ENCODE results near the gene LRRC39.
A peak's percentile ranks its signal among the peaks of the same experiment; 100 is the strongest.

The LRRC39 gene

DNA sequence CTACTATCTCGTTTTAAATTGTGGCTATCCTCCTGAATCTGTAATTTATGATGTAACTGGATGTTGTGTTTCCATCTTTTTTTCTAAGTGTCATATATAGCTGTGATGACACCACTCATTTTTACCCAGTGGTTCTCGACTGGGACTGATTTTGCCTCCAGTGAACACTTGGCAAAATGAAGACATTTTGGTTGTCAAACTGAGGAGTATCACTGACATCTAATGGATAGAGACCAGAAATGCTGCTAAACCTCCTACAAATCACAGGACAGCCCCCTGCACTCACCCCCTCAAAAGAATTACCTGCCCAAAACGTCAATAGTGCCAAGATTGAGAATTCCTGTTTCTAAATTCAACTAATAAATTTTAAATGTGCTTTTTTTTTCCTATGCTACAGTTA, 43.2 kb downstream of the LRRC39 start:
- H3K4me3 Mint-ChIP-seq: no peak overlapping the region
- H3K9me3 Mint-ChIP-seq: no peaks in the 10 kb centered on the region
- no peaks in the 10 kb centered on the region for H3K27me3 Mint-ChIP-seq
- peaks cover 21% of the 10 kb centered on the region for H3K4me1 Mint-ChIP-seq
- ATAC-seq (ENCODE audit: low read depth): no peak
- no peak overlapping the region for H3K27ac Mint-ChIP-seq
- H3K36me3 Mint-ChIP-seq: peaks cover 13% of the 10 kb centered on the region
- DNase-seq (ENCODE audit: low spot score in 2 of 2): no peak

DNA sequence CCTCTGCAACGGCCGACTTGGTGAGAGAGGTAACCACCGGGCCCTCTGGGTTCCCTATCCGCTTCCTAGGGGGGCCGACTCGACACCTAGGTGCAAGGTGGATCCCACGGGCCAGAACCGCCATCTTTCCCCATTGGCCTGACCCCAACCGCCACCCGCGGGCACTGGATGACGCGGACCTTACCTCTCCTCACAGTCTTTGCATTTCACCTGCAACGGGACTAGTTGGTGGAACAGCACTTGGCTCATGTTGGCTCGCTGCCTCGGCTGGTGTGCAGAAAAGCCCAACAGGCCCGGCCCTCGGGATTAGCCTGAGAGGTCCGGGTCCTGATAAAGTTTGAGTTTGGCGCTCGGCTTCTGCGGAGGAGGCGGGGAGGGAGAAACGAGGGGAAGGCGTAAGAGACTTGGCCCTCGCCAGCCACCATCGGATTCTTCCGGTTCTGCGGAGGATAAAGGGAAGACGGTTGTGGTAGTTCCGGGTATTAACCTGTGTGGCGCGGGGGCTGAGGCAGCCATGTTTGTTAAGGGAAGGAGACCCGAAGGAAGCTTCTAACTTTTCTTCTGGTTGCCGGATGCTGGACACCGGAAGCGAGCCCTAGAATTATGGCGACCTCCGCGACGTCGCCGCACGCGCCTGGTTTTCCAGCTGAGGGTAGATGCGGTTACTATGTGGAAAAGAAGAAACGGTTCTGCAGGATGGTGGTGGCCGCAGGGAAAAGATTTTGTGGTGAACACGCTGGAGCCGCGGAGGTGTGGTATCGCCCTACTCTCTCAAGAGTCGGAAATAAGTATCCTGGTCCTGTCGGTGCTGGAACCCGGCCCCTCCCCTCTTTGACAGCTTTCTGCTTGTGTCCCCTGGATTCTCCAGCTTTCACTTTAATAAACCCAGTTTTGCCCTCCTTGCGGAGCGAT, 45.2 kb downstream of the LRRC39 start, which contains the start of the genes SASS6 and TRMT13:
Gene SASS6 (minus strand): TSS at position 365 of the 912 bp plus-strand sequence. CDS start 116 bp downstream, at position 249.
Gene TRMT13 (plus strand): TSS at position 598 of the 912 bp plus-strand sequence. CDS start 6 bp downstream, at position 604.
- H3K9me3 Mint-ChIP-seq: no peaks in the 10 kb centered on the region
- H3K27me3 Mint-ChIP-seq: no peaks in the 10 kb centered on the region
- DNase-seq (ENCODE audit: low spot score in 2 of 2) (peak; percentile 74 to 89), ATAC-seq (ENCODE audit: low read depth) (peak; percentile 96)
- peaks cover 3% of the 10 kb centered on the region for H3K36me3 Mint-ChIP-seq
- H3K27ac Mint-ChIP-seq: peak within 1 kb of the TSS; percentile 92
- peak within 1 kb of the TSS; percentile 98 for H3K4me3 Mint-ChIP-seq
- H3K4me1 Mint-ChIP-seq: peaks cover 21% of the 10 kb centered on the region

DNA sequence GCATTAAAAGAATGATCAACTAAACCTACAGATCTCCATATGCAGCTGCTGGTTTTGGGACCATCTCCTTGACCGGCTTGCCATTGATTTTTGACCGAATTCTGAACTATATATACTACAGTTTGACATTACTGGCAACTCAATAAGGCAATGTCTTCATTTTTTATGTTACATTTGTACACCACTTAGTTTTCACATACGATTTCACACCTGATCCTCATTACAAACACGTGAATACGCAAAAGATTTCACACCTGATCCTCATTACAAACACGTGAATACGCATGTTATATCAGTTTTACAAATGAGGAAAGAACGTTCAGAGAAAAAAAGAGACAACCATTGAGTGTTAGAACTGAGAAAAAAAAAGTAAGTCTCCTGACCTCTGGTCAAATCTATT, 46.4 kb downstream of the LRRC39 start:
- ATAC-seq (ENCODE audit: low read depth): no peak
- peak overlapping the region; percentile 98 for H3K4me3 Mint-ChIP-seq
- no peak overlapping the region for H3K27ac Mint-ChIP-seq
- no peaks in the 10 kb centered on the region for H3K9me3 Mint-ChIP-seq
- H3K36me3 Mint-ChIP-seq: no peaks in the 10 kb centered on the region
- peaks cover 21% of the 10 kb centered on the region for H3K4me1 Mint-ChIP-seq
- DNase-seq (ENCODE audit: low spot score in 2 of 2): no peak
- H3K27me3 Mint-ChIP-seq: no peaks in the 10 kb centered on the region

DNA sequence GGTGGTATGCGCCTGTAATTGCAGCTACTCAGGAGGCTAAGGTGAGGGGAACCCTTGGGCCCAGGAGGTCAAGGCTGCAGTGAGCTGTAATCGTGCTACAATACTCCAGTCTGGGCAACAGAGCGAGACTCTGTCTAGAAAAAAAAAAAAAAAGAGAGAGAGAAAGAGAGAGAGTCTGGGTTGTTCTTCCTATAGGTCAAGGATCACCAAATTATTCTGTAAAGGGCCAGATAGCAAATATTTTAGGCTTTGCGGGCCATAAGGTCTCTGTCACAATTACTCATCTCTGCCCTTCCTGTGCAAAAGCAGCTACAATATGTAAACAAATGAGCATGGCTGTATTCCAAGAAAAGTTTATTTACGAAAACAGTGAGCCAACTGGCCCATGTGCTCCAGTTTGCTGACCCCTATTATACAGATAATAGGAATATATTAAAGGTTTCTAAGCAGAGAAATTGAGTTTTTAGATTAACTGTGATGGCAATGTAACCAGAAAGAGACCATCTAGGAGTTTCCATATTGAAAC, 47.4 kb downstream of the LRRC39 start:
- Mint-ChIP-seq H3K4me3 (no peak overlapping the region), H3K27ac (no peak overlapping the region), H3K4me1 (peaks cover 19% of the 10 kb centered on the region), H3K9me3 (no peaks in the 10 kb centered on the region), H3K36me3 (peaks cover 3% of the 10 kb centered on the region), H3K27me3 (no peaks in the 10 kb centered on the region)
- no peak for DNase-seq (ENCODE audit: low spot score in 2 of 2)
- ATAC-seq (ENCODE audit: low read depth): no peak

DNA sequence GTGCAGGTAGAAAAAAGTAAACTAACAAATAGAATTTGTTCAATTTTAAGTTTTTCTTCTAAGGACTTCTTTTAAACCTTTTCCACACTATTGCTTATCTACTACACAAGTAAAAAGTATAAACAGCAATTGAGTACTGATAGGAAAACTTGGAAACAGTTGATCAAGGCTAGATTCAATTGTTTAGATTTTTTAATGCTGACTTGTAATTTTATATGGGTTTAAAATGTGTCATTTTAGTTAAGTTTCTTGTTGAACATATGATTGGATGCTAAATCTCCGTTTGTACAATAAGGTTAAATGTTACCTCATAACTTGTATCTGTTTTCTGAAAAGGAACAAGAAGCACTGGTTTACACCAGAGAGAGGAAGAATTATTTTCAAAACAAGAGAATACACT, 50.8 kb downstream of the LRRC39 start:
- no peak overlapping the region for H3K27ac Mint-ChIP-seq
- H3K27me3 Mint-ChIP-seq: no peaks in the 10 kb centered on the region
- no peak overlapping the region for H3K4me3 Mint-ChIP-seq
- H3K4me1 Mint-ChIP-seq: peaks cover 5% of the 10 kb centered on the region
- ATAC-seq (ENCODE audit: low read depth): no peak
- no peak for DNase-seq (ENCODE audit: low spot score in 2 of 2)
- peaks cover 3% of the 10 kb centered on the region for H3K36me3 Mint-ChIP-seq
- H3K9me3 Mint-ChIP-seq: no peaks in the 10 kb centered on the region

DNA sequence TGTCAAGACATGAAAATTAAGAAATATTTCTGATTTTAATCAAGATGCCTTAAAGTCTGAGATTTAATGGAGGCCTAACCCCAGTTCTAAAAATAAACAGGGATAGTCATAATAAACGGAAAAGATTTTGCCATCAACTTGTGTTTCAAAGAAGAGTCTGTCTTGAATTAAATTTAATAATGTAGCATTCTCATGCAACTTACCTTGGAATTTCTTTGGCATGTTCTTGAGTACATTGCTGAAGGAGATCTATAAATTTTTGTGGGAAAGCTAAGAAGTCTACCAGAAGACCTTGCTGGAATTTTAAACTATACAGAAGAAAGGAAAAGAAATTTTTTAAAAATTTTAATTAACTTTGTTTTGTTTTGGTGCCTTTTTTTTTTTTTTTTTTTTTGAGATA, 55.9 kb downstream of the LRRC39 start:
- H3K27ac Mint-ChIP-seq: no peak overlapping the region
- DNase-seq (ENCODE audit: low spot score in 2 of 2): no peak
- ATAC-seq (ENCODE audit: low read depth): no peak

DNA sequence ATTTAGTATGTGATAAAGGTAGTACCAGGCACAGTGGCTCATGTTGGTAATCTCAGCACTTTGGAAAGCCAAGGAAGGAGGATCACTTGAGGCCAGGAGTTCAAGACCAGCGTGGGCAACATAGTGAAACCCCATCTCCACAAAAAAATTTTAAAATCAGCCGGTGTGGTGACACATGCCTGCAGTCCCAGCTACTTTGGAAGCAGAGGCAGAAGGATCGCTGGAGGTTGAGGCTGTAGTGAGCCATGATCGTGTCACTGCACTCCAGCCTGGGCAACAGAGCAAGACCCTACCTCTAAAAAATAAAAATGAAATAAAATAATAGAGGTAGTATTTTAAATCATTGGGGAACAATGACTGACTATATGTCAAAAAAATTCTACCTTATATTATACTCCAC, 62.5 kb downstream of the LRRC39 start:
- H3K27ac Mint-ChIP-seq: no peak overlapping the region
- no peak overlapping the region for H3K4me3 Mint-ChIP-seq
- H3K27me3 Mint-ChIP-seq: no peaks in the 10 kb centered on the region
- H3K9me3 Mint-ChIP-seq: no peaks in the 10 kb centered on the region
- DNase-seq (ENCODE audit: low spot score in 2 of 2) (no peak), ATAC-seq (ENCODE audit: low read depth) (no peak)
- no peaks in the 10 kb centered on the region for H3K4me1 Mint-ChIP-seq
- peaks cover 17% of the 10 kb centered on the region for H3K36me3 Mint-ChIP-seq

More for the DNA sequence above, 55.9 kb downstream of the LRRC39 start:
- peaks cover 10% of the 10 kb centered on the region for H3K36me3 Mint-ChIP-seq
- H3K4me1 Mint-ChIP-seq: no peaks in the 10 kb centered on the region
- H3K9me3 Mint-ChIP-seq: no peaks in the 10 kb centered on the region
- no peaks in the 10 kb centered on the region for H3K27me3 Mint-ChIP-seq
- H3K4me3 Mint-ChIP-seq: no peak overlapping the region

DNA sequence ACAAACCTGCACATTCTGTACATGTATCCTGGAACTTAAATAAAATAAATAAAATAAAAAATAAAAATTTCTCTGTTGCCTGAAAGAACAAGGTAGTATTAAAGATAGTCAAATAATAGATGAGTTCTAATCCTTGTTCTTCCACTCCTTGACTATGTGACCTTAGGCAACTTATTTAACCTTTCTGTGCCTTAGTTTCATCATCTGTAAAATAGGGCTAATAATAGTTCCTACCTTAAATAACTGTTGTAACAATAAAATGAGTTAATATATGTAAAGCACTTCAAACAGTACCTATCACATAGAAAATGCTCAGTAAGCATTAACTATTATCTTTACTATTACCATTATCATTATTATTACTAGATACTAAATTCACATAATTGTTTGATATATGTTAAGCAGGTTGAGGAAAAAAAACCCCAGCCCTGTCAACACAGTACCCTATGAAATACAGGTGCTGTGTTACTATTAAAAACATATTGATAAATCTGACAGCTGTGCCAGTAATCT, 68.4 kb downstream of the LRRC39 start:
- no peak overlapping the region for H3K27ac Mint-ChIP-seq
- ATAC-seq (ENCODE audit: low read depth) (no peak), DNase-seq (ENCODE audit: low spot score in 2 of 2) (no peak)
- no peaks in the 10 kb centered on the region for H3K9me3 Mint-ChIP-seq
- no peaks in the 10 kb centered on the region for H3K4me1 Mint-ChIP-seq
- no peaks in the 10 kb centered on the region for H3K27me3 Mint-ChIP-seq
- peaks cover 15% of the 10 kb centered on the region for H3K36me3 Mint-ChIP-seq
- H3K4me3 Mint-ChIP-seq: no peak overlapping the region

DNA sequence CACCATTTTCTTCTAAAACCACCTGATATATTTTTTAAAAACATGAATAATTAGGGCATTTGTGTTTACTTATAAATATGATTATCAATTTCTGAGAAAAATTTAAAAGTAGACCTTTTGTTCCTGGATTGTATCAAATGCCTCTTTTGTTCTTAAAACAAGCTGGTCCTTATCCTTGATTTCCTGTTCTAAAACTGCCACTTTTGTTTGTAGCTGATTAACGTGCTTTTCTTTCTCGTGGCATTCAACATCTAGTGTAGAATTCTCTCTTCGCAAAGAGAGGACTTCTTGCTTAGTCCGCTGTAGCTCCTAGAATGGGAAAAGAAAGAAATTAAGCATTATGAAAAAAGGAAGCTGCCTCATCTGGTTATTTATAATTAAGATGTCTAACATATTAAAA, 70.4 kb downstream of the LRRC39 start:
- no peak for DNase-seq (ENCODE audit: low spot score in 2 of 2)
- Mint-ChIP-seq H3K36me3 (peaks cover 21% of the 10 kb centered on the region), H3K9me3 (no peaks in the 10 kb centered on the region), H3K27me3 (no peaks in the 10 kb centered on the region), H3K27ac (no peak overlapping the region), H3K4me1 (no peaks in the 10 kb centered on the region), H3K4me3 (no peak overlapping the region)
- ATAC-seq (ENCODE audit: low read depth): no peak

DNA sequence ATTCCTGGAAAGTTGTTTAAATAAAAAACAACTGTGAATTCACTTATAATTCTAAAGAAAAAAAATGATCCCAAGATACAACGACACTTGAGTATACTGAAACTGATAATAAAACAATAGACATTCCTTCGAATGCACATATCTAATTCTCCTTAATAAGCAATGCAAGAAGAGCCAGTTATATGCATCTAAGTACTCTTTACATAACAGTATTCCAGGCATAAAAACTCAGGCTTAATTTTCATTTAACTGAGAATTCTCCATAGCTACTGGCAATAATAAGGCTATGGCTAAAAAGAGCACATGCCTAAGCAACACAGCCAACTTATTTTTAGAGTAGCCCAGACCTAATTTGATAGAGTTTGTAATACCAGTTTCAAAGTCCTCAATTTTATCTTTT, 76.5 kb downstream of the LRRC39 start:
- ATAC-seq (ENCODE audit: low read depth) (no peak), DNase-seq (ENCODE audit: low spot score in 2 of 2) (no peak)
- no peaks in the 10 kb centered on the region for H3K4me1 Mint-ChIP-seq
- H3K27ac Mint-ChIP-seq: no peak overlapping the region
- H3K4me3 Mint-ChIP-seq: no peak overlapping the region
- no peaks in the 10 kb centered on the region for H3K9me3 Mint-ChIP-seq
- H3K36me3 Mint-ChIP-seq: peaks cover 22% of the 10 kb centered on the region
- H3K27me3 Mint-ChIP-seq: no peaks in the 10 kb centered on the region

DNA sequence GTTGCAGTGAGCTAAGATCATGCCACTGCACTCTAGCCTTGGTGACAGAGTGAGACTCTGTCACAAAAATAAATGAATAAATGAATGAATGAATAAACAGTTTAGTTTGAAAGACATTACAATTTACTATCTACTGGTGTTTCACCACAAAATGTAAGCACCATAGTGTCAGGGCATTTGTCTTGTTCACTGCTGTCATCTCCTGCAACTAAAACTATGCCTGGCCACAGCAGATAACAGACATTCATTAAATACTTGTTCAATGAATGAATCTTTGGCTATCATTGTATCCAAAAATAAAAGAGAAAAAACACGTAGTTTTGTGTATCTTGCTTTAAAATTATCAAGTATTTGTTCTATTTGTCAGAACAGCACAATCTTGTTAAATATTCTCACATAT, 77.9 kb downstream of the LRRC39 start:
- no peak for DNase-seq (ENCODE audit: low spot score in 2 of 2)
- no peak for ATAC-seq (ENCODE audit: low read depth)

More for the DNA sequence above, 77.9 kb downstream of the LRRC39 start:
- Mint-ChIP-seq H3K9me3 (no peaks in the 10 kb centered on the region), H3K4me3 (no peak overlapping the region), H3K36me3 (peaks cover 27% of the 10 kb centered on the region), H3K27ac (no peak overlapping the region), H3K27me3 (no peaks in the 10 kb centered on the region), H3K4me1 (no peaks in the 10 kb centered on the region)

Data from memory B cell (primary cell).